DND-41 (cell line): ENCODE data around the gene OR8B8.

Source experiments
- EZH2 ChIP-seq: IDR thresholded peaks from 3 replicates; pipeline ENCODE4 v1.6.1; 2012; ENCODE audit warnings: borderline replicate concordance, low read depth, mild to moderate bottlenecking, moderate library complexity, low read length, inconsistent platforms; ENCODE audit not compliant: severe bottlenecking
- TF ChIP-seq, protein P1 (sequence below): IDR thresholded peaks from 2 replicates; pipeline ENCODE4 v1.5.1; 2012; ENCODE audit warnings: borderline replicate concordance, low read length, moderate library complexity, mild to moderate bottlenecking; ENCODE audit not compliant: poor library complexity, severe bottlenecking; ENCODE audit errors: extremely low read depth

DNA sequence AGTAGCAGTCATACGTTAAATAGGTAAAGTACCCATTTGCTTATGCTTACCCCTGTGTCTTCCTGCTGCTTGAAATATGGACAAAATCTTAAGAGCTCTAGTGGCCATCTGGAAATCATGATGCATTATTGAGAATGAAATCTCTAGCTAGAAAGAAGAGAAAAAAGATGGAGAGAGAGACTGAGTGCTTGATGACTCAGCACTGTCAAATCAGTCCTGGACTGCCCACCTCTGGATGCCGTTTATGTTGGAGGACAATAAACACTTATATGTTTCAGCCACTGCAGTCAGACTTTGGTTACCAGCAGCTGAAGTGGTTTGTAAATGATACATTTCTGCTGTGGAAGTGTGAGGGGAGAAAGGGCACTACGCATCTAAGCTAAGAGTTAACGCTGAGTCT lies 24.5 kb downstream of the OR8B8 start:
- TF ChIP-seq, protein P1, sequence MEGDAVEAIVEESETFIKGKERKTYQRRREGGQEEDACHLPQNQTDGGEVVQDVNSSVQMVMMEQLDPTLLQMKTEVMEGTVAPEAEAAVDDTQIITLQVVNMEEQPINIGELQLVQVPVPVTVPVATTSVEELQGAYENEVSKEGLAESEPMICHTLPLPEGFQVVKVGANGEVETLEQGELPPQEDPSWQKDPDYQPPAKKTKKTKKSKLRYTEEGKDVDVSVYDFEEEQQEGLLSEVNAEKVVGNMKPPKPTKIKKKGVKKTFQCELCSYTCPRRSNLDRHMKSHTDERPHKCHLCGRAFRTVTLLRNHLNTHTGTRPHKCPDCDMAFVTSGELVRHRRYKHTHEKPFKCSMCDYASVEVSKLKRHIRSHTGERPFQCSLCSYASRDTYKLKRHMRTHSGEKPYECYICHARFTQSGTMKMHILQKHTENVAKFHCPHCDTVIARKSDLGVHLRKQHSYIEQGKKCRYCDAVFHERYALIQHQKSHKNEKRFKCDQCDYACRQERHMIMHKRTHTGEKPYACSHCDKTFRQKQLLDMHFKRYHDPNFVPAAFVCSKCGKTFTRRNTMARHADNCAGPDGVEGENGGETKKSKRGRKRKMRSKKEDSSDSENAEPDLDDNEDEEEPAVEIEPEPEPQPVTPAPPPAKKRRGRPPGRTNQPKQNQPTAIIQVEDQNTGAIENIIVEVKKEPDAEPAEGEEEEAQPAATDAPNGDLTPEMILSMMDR, result no peak
- no peak for TF ChIP-seq EZH2
